Amniotic epithelial cell (primary cell): ENCODE results near the gene DCX.
A peak's percentile ranks its signal among the peaks of the same experiment; 100 is the strongest.
"Not testable (repeated sequence)": the region's sequence is repeated elsewhere in the genome, so short reads cannot be mapped to it uniquely, and the experiment has no call there.

Experiments
- DNase-seq: peaks from one replicate; pipeline ENCODE4 v3.0.0-alpha.2; 2010; ENCODE audit warnings: low read depth

The DCX gene

GRCh38 chrX:111372086-111372485, 39.9 kb downstream of the DCX start:
- DNase-seq: no peak

DNA sequence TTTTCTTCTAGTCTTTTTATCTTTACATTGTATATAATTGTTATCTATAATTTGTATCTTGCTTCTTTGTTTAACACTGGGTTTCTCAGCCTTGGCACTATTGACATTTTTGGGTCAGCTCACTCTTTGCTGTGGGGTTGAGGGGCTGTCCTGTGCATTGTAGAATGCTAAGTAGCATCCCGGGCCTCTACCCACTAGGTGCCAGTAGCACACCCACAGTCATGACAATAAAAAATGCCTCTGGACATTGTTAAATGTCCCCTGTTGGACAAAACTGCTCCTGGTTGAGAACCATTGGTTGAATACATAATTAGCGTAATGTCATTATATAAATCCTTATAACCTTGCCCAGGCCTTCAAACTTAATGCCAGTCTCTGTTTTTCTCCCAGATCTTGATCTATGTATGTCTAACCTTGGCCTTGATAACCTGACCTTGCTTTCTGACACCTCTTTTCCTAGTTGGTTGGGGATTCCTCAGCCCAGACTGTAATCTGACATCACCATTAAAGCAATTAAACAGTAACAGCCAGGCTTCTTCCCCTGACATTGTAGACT, 46.1 kb downstream of the DCX start:
- DNase-seq: no peak

DNA sequence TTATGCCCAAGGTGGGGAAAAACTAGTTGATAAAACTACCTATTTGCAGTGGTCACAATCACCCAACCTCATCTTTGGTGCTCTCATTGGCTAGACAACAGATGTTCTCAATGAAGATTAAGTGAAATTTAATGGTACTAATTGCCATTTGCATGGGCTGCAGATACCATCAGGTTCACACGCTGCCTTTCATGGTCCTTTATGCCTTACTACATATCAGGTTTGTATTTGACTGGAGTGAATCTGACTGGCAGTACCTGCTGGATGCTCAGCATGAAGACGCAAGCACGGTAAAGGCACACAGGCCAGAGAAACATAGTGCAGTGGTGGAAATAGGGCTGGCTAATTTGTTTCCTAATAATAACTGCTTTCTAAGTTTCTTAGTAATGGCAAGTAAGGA, 48.3 kb downstream of the DCX start:
- DNase-seq: no peak

- DNase-seq: no peak
Measured at GRCh38 chrX:111361751-111362150, 50.2 kb downstream of the DCX start.

DNA sequence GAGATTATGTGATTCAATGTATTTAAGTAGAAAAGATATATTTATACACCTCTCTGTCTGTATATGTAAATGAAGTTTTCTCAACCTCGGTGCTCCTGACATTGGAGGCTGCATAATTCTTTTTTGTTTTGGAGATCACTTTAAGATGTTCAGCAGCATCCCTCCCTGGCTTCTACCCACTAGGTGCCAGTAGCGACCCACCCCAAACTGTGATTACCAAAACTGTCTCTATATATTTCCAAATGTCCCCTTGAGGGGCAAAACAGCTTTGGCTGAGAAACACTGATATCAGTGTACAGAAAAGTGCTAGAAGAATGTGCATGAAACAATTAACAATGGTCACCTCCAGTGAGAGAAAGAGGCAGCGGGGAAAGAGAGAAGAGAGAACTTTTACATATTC, 51.2 kb downstream of the DCX start:
- DNase-seq: no peak

GRCh38 chrX:111355523-111356115, 56.4 kb downstream of the DCX start:
- no peak for DNase-seq

DNA sequence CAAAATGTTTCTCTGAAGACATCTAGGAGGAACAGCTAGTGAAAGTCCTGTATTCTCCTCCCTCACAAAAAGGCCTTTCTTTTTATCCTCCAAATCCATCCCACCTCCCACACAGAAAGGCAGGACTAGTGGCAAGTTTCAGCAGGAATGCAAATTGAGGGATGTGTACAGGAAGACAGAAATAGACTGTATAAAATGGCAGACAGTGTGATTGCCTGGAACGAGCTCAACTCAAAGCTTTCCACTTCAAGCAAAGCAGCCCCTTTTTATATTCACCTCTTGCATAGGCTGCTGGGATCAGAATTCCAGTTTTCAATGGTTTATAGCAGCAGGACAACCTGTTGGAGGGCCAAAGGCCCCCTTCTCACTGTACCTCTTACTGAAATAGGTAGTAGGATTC, 57.5 kb downstream of the DCX start:
- no peak for DNase-seq

DNA sequence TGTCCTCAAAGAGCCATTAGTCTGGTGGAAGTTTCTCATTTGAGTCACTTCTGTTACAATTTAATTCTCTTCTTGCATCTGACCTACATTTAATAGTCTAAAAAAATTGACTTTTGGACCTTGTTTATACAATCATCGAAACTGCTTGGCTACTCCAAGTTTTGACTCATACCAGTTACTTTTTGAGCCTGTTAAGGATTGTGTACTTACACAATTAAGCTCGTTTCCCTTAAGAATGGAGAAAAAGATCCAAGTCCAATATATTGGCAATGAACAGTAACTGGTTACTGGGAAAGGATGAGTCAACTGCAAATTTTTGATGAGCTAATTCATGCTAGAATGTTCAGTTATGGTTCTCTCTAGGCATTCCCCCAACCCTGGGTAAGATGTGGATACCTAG, 58.2 kb downstream of the DCX start:
- DNase-seq: no peak

GRCh38 chrX:111352424-111352823, 59.6 kb downstream of the DCX start:
- peak; percentile 35 for DNase-seq

GRCh38 chrX:111349934-111350333, 62.1 kb downstream of the DCX start:
- no peak for DNase-seq

- no peak for DNase-seq
Measured at GRCh38 chrX:111349101-111349500, 62.9 kb downstream of the DCX start.

DNA sequence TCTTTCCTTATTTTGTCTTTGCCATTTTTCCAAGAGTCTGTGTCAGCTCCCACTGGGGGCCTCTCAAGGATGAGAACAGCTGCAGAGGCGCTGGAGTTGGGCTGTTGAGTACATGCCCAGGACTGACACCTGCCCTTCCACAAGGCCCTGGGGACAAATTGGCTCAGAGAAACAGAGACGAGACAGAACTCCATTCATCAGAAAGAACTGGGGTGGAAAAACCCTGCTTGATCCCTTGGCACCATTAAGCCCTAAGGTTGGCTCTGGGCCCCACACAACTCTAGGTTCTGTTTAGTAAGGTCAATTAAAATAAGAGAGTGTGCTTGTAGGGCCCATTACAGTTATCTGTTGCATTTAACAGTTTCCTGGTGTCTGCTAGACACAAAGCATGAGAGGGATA, 63.6 kb downstream of the DCX start:
- DNase-seq: no peak

- not testable (repeated sequence) for DNase-seq
Measured at GRCh38 chrX:111346150-111346549, 65.8 kb downstream of the DCX start.

GRCh38 chrX:111340054-111340453, 71.9 kb downstream of the DCX start:
- DNase-seq: no peak

DNA sequence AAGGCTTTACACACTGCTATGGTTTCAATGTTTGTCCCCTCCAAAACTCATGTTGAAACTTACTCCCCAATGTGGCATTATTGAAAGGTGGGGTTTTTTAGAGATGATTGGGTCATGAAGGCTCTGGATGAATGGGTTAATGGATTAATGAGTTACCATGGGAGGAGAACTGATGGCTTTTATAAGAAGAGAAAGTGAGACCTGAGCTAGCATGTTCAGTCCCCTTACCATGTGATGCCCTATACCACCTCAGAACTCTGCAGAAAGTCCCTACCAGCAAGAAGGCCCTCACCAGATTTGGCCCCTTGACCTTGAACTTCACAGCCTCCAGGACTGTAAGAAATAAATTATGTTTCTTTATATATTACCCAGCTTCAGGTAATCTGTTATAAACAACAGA, 72.8 kb downstream of the DCX start:
- DNase-seq: no peak

- no peak for DNase-seq
Measured at GRCh38 chrX:111338095-111338698, 73.8 kb downstream of the DCX start.

DNA sequence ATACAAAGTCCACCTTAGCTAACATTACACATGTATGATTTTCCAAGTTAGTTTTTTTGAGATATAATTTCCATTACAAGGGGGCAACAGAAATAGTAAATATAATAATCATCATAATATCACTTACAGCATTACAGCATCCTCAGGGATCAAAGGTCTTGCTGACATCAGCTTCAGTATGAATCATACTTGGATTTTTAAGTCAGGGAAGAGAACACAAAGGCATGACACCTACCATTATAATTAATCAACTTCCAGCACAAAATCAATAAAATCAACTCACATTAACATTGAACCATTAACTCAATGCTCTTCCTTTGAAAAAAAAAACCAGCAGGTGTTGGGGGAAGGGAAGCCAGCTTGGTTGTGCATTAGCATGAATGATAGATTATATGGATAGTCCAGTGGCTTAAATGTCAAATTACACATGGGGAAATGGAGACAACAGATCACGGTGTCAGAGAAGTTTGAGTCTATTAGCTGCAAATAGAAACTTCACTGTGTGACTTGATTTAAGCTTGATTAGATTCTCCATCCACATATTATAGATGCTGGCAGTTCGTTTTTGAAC, 74.8 kb downstream of the DCX start:
- no peak for DNase-seq

- DNase-seq: no peak
Measured at GRCh38 chrX:111336141-111336540, 75.9 kb downstream of the DCX start.

GRCh38 chrX:111329370-111329769, 82.6 kb downstream of the DCX start:
- no peak for DNase-seq

DNA sequence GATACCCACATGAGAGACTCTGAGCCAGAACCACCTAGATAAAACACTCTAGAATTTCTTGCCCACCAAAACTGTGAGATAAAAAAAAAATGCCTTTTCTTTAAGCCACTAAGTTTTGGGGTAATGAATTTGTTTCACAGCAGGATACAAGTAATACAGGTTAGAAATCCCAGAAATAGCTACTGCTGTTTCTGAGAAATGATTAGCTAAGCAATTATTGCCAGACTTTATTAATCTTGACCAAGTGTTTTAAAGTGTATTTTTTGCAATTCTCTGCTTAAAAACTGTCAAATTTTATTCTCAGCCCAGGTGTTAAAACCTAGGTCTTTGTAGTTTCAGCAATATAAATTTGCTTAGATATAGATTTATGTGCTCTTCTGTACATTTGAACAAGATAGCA, 83.1 kb downstream of the DCX start:
- DNase-seq: no peak

DNA sequence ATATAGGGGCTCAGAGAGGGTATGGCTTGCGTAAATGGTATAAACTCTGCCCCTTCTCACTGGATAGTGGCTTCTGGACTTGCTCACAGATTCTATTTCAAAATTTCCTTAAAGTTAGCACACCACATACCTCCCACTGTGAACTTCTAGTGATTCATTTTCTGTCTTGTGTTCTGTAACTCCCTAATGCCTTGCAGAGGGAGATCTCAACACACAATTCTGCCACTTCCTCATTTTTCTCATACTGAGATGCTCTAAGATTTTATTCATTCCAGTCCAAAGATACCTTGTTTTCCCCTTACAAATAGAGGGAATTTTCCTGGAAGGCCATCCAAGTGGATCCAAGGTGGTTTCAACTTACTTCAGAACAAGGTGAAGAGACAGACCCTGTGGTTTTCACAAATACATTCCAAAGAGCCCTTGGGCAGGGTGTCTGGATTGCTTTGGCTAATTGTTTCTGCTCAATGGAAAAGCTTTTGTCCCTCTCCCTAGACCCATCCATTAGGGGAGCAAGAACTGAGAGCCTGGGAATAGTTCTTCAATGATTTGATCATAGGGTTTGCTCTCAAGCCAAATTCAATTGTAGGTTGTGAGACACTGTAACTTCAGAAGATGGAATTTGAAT, 89.6 kb downstream of the DCX start:
- peak; percentile 8 for DNase-seq

DNA sequence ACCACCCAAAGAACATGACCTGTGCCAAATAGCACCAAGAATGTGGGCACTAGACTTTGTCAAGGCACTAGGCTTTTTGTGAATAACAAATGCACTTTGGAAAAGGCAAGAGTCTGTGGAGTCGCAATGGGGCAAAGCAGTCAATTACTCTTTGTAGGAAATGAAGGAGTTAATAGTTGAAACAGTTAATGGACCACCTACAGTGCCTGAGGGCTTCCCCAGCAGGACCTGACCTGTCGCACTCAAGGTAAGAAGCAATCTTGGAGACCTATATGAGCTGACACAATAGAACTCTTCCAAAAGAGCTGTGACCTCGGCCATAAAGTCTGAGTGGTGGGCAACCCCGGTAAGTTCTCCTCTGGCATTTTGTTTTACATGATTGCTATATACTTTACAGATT, 92.5 kb downstream of the DCX start:
- no peak for DNase-seq

DNA sequence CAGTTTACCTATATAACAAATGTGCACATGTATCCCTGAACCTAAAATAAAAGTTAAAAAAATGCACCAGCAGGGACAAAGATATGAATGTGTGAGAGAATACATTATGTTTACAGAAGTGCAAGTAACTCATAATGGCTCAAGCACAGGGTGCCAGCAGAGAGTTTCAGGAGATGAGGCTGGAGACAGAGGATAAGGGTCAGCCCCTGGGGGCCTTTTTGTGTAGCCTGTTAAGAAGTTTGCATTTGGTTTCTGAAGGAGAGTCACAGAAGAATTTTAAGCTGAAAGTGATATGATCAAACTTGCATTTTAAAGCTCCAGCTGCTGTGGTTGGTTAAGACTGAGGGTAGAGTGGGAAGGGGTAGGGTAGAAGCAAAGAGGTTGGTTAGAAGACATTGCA, 93.1 kb downstream of the DCX start:
- DNase-seq: no peak
